Adrenal gland (tissue), 12 donors: Measurements from ENCODE around the gene UQCC3. TPM values are rescaled to one million over a fixed set of nuclear protein-coding genes. Genes with fewer than 3 reads are reported as not detected.
A peak's percentile ranks its signal among the peaks of the same experiment; 100 is the strongest.

Source experiments
- DNase-seq, 7 donors: peaks; one replicate each; pipeline ENCODE4 v3.0.0-alpha.2; 2019 to 2020
- H3K27ac ChIP-seq, 5 donors: fragments of 200-600 bp; sonication (generic) in 4 of 5; 1 replicate in 3 of 5; 2 replicates in 2 of 5; pipeline versions ENCODE4 v1.5.1 to v1.8.0; 2016 to 2020; ENCODE audit warnings: mild to moderate bottlenecking in 1 of 5
- H3K27me3 ChIP-seq: fragments of 200-600 bp; 2 replicates; pipeline ENCODE4 v1.8.0; 2021
- H3K36me3 ChIP-seq, 2 donors: fragments of 200-600 bp; replicated peaks in 1 of 2; 1 replicate in 1 of 2; 2 replicates in 1 of 2; pipeline versions ENCODE4 v1.5.1 to v1.8.0; 2018 to 2022
- H3K4me1 ChIP-seq, 2 donors: fragments of 200-600 bp; replicated peaks in 1 of 2; 1 replicate in 1 of 2; 2 replicates in 1 of 2; pipeline versions ENCODE4 v1.5.1 to v1.8.0; 2018 to 2021
- H3K4me3 ChIP-seq, 4 donors: fragments of 200-600 bp; sonication (generic) in 3 of 4; one replicate each; pipeline ENCODE4 v1.5.1; 2016 to 2018
- H3K9me3 ChIP-seq, 3 donors: fragments of 200-600 bp; sonication (generic) in 1 of 3; replicated peaks in 1 of 3; 1 replicate in 2 of 3; 2 replicates in 1 of 3; pipeline versions ENCODE4 v1.5.1 to v1.8.0; 2016 to 2021
- CTCF ChIP-seq, 6 experiments: fragments of 450-650 bp in 4 of 6; fragments of 200-600 bp in 2 of 6; sonication (generic) in 1 of 6; IDR thresholded peaks; 1 replicate in 5 of 6; 2 replicates in 1 of 6; pipeline versions ENCODE4 v1.5.1 to v1.8.0; 2016 to 2021; ENCODE audit warnings: antibody characterized with exemption in 6 of 6, mild to moderate bottlenecking in 2 of 6, moderate library complexity in 1 of 6
- POLR2A ChIP-seq, 2 donors: fragments of 450-650 bp; IDR thresholded peaks; one replicate each; pipeline ENCODE4 v1.6.1; 2017; ENCODE audit warnings: antibody characterized with exemption in 2 of 2, mild to moderate bottlenecking in 2 of 2, moderate library complexity in 1 of 2
- WGBS, 4 donors: extraction: QIAGEN DNeasy Blood & Tissue Kit in 2 of 4; methylation state at CpG; one replicate each; pipeline versions ENCODE4 v1.1.5 to v1.1.7; 2013 to 2017; 5-methylcytosine and 5-hydroxymethylcytosine counted together
- intact Hi-C, 2 donors: fragments of 100-400 bp; cut with DNase I; formaldehyde crosslinking; loops; one replicate each; pipeline versions ENCODE4 v1.14.1 to v1.15.0; 2022 to 2023
- polyA plus RNA-seq, 3 donors: library from polyadenylated mRNA; stranded (reverse); fragments of 200-250 nt in 2 of 3; fragments of 350-450 nt in 1 of 3; fragmentation: Illumina TruSeq in 1 of 3; extraction: RNeasy Lipid Tissue Mini Kit (QIAGEN cat#74804) in 1 of 3; gene quantifications; one replicate each; pipeline ENCODE4 v1.2.3, GENCODE V29; 2013 to 2014
- small RNA-seq, 2 donors: library from RNA; depleted of rRNA; stranded (forward); fragments of <200 nt; gene quantifications; one replicate each; pipeline ENCODE3, GENCODE V24; 2016
- total RNA-seq, 9 donors: library from RNA; depleted of rRNA in 4 of 9; stranded (reverse); fragments of >200 nt in 4 of 9; fragments of 120-200 nt in 1 of 9; fragmentation: NEBNext Ultra II Directional in 1 of 9; extraction: Animal tissue kit (Norgen Biotek cat#: 25700) in 1 of 9; gene quantifications; one replicate each; pipeline versions ENCODE4 v1.1.0 to v1.2.4, GENCODE V29; 2013 to 2023
- donor health status: healthy with polysubstance abuse.
- donor health status: Bipolar disorder and iron deficiency.
- donor health status: DM: yes; HTN: yes; CAD: no.
- donor health status: DM: no; HTN: no; CAD: no.
- donor health status: DM: no; HTN: no; CAD: no.
- donor health status: DM: yes; HTN: yes; CAD: no.

The UQCC3 gene
- total and polyA plus RNA-seq, 12 donors, result 2.2 to 25.7 (median 15.8) TPM

- peaks cover 0 to 97% of the 10 kb centered on the region in 2 donors for H3K36me3 ChIP-seq
- peaks cover 24 to 25% of the 10 kb centered on the region in 2 donors for H3K4me1 ChIP-seq
- WGBS, 4 donors, result 78 to 88% (median 84%) methylated on average over 11 of the region's 11 CpGs
- H3K9me3 ChIP-seq, result no peaks in the 10 kb centered on the region
- peak in 1 of 7 donors; percentile 11 for DNase-seq
- TF ChIP-seq POLR2A (IDR thresholded peaks at IDR 0.05) (no peak), CTCF (IDR thresholded peaks at IDR 0.05) (no peak)
- H3K27ac ChIP-seq, result peak overlapping the region in 1 of 5 donors; percentile 13
- no peaks in the 10 kb centered on the region for H3K27me3 ChIP-seq
- intact Hi-C loops, result loop anchor here in 1 of 2 donors (5.0 kb wide), 1 partner anchor 50 kb away; no protein-coding TSS in a partner anchor
- no peak overlapping the region for H3K4me3 ChIP-seq
Observed at GRCh38 chr11:62716816-62717215, 45.3 kb downstream of the UQCC3 start.

GRCh38 chr11:62719302-62719978 is 48.0 kb downstream of the UQCC3 start:
- intact Hi-C loops, result loop anchor here in 1 of 2 donors (5.0 kb wide), 1 partner anchor 48 kb away; no protein-coding TSS in a partner anchor
- Histone ChIP-seq H3K9me3 (no peaks in the 10 kb centered on the region), H3K36me3 (peaks cover 0 to 95% of the 10 kb centered on the region in 2 donors), H3K4me1 (peaks cover 11 to 17% of the 10 kb centered on the region in 2 donors), H3K27me3 (no peaks in the 10 kb centered on the region), H3K4me3 (no peak overlapping the region), H3K27ac (no peak overlapping the region)
- TF ChIP-seq CTCF (IDR thresholded peaks at IDR 0.05) (no peak), POLR2A (IDR thresholded peaks at IDR 0.05) (no peak)
- WGBS, 4 donors, result 82 to 87% (median 84%) methylated on average over 2 of the region's 2 CpGs
- no peak for DNase-seq

GRCh38 chr11:62721994-62722393 is 50.5 kb downstream of the UQCC3 start:
- Histone ChIP-seq H3K27ac (no peak overlapping the region), H3K4me1 (peaks cover 15 to 24% of the 10 kb centered on the region in 2 donors), H3K4me3 (no peak overlapping the region), H3K27me3 (no peaks in the 10 kb centered on the region), H3K36me3 (peaks cover 0 to 71% of the 10 kb centered on the region in 2 donors), H3K9me3 (no peaks in the 10 kb centered on the region)
- no peak for TF ChIP-seq POLR2A (IDR thresholded peaks at IDR 0.05)
- no peak for TF ChIP-seq CTCF (IDR thresholded peaks at IDR 0.05)
- WGBS, 4 donors, result 73 to 85% (median 76%) methylated on average over 7 of the region's 7 CpGs
- no peak for DNase-seq
- intact Hi-C loops, result no loop called here

Small RNAs within 50 kb of the gene (small RNA-seq; reads per million reads assigned to genes)
- 0 reads per million in 2 donors for gene SNORA57

Other genes starting within 250 kb of the UQCC3 start
- 100 to 1,000 TPM in 8 of 9 donors, 10 to 100 TPM in 1; 54.2 to 307 (median 195) TPM for gene AHNAK, start 124.9 kb upstream of the UQCC3 start, total RNA-seq
- gene AHNAK, start 124.9 kb upstream of the UQCC3 start, polyA plus RNA-seq, result 10 to 100 TPM; 32.0 to 35.4 (median 32.7) TPM
- gene EEF1G, start 97.8 kb upstream of the UQCC3 start, total RNA-seq, result 1,000 to 10,000 TPM in 7 of 9 donors, 100 to 1,000 TPM in 2; 943 to 1,585 (median 1,192) TPM
- gene EEF1G, start 97.8 kb upstream of the UQCC3 start, polyA plus RNA-seq, result 1,000 to 10,000 TPM in 1 of 3 donors, 100 to 1,000 TPM in 2; 646 to 1,257 (median 934) TPM
- gene TUT1, start 80.2 kb upstream of the UQCC3 start, total RNA-seq, result 10 to 100 TPM in 7 of 9 donors, 1 to 10 TPM in 2; 7.0 to 32.4 (median 14.9) TPM
- gene TUT1, start 80.2 kb upstream of the UQCC3 start, polyA plus RNA-seq, result 10 to 100 TPM in 2 of 3 donors, 1 to 10 TPM in 1; 9.4 to 67.6 (median 34.0) TPM
- 10 to 100 TPM; 63.9 to 97.3 (median 73.6) TPM for gene MTA2, start 69.8 kb upstream of the UQCC3 start, total RNA-seq
- 10 to 100 TPM; 66.5 to 82.4 (median 73.5) TPM for gene MTA2, start 69.8 kb upstream of the UQCC3 start, polyA plus RNA-seq
- gene EML3, start 58.9 kb upstream of the UQCC3 start, total RNA-seq, result 10 to 100 TPM; 13.0 to 97.9 (median 35.4) TPM
- 100 to 1,000 TPM in 2 of 3 donors, 1 to 10 TPM in 1; 9.7 to 198 (median 139) TPM for gene EML3, start 58.9 kb upstream of the UQCC3 start, polyA plus RNA-seq
- gene ROM1, start 58.4 kb upstream of the UQCC3 start, total RNA-seq, result 10 to 100 TPM in 3 of 9 donors, 1 to 10 TPM in 6; 1.6 to 22.3 (median 4.9) TPM
- 10 to 100 TPM in 2 of 3 donors, 1 to 10 TPM in 1; 5.1 to 11.3 (median 11.1) TPM for gene ROM1, start 58.4 kb upstream of the UQCC3 start, polyA plus RNA-seq
- 10 to 100 TPM; 25.3 to 56.6 (median 34.5) TPM for gene B3GAT3, start 49.7 kb upstream of the UQCC3 start, total RNA-seq
- 10 to 100 TPM in 2 of 3 donors, 1 to 10 TPM in 1; 5.9 to 83.3 (median 60.6) TPM for gene B3GAT3, start 49.7 kb upstream of the UQCC3 start, polyA plus RNA-seq
- gene GANAB, start 25.1 kb upstream of the UQCC3 start, total RNA-seq, result 100 to 1,000 TPM; 105 to 304 (median 182) TPM
- 100 to 1,000 TPM in 1 of 3 donors, 10 to 100 TPM in 2; 90.9 to 177 (median 94.0) TPM for gene GANAB, start 25.1 kb upstream of the UQCC3 start, polyA plus RNA-seq
- gene INTS5, start 18.4 kb upstream of the UQCC3 start, total RNA-seq, result 10 to 100 TPM in 8 of 9 donors, 1 to 10 TPM in 1; 9.6 to 32.3 (median 25.0) TPM
- gene INTS5, start 18.4 kb upstream of the UQCC3 start, polyA plus RNA-seq, result 1 to 10 TPM; 4.4 to 7.5 (median 4.6) TPM
- gene C11orf98, start 6.5 kb upstream of the UQCC3 start, total RNA-seq, result 10 to 100 TPM; 42.8 to 87.3 (median 49.8) TPM
- gene C11orf98, start 6.5 kb upstream of the UQCC3 start, polyA plus RNA-seq, result 100 to 1,000 TPM in 2 of 3 donors, 10 to 100 TPM in 1; 95.8 to 142 (median 104) TPM
- 10 to 100 TPM in 3 of 9 donors, 1 to 10 TPM in 5, not detected in 1; 2.8 to 15.6 (median 8.3) TPM for gene CSKMT, start 6.4 kb upstream of the UQCC3 start, total RNA-seq
- gene CSKMT, start 6.4 kb upstream of the UQCC3 start, polyA plus RNA-seq, result 10 to 100 TPM in 2 of 3 donors, 1 to 10 TPM in 1; 1.9 to 37.2 (median 20.6) TPM
- 10 to 100 TPM in 3 of 9 donors, 1 to 10 TPM in 6; 1.1 to 22.0 (median 8.4) TPM for gene LBHD1, start 594 bp downstream of the UQCC3 start, total RNA-seq
- 10 to 100 TPM; 16.5 to 30.4 (median 17.5) TPM for gene LBHD1, start 594 bp downstream of the UQCC3 start, polyA plus RNA-seq
- gene UBXN1, start 7.4 kb downstream of the UQCC3 start, total RNA-seq, result 100 to 1,000 TPM in 6 of 9 donors, 10 to 100 TPM in 3; 81.3 to 308 (median 139) TPM
- 100 to 1,000 TPM; 114 to 225 (median 177) TPM for gene UBXN1, start 7.4 kb downstream of the UQCC3 start, polyA plus RNA-seq
- gene LRRN4CL, start 17.9 kb downstream of the UQCC3 start, total RNA-seq, result 10 to 100 TPM in 6 of 9 donors, 1 to 10 TPM in 3; 3.1 to 29.9 (median 13.6) TPM
- gene LRRN4CL, start 17.9 kb downstream of the UQCC3 start, polyA plus RNA-seq, result 1 to 10 TPM; 5.7 to 9.3 (median 6.4) TPM
- 100 to 1,000 TPM in 6 of 9 donors, 10 to 100 TPM in 3; 77.6 to 185 (median 108) TPM for gene BSCL2, start 35.8 kb downstream of the UQCC3 start, total RNA-seq
- gene BSCL2, start 35.8 kb downstream of the UQCC3 start, polyA plus RNA-seq, result 100 to 1,000 TPM; 134 to 653 (median 440) TPM
- gene GNG3, start 36.0 kb downstream of the UQCC3 start, total RNA-seq, result 1 to 10 TPM in 3 of 9 donors, under 1 TPM in 4, not detected in 2; 0.39 to 3.2 (median 0.96) TPM
- gene GNG3, start 36.0 kb downstream of the UQCC3 start, polyA plus RNA-seq, result 10 to 100 TPM in 1 of 3 donors, 1 to 10 TPM in 2; 4.1 to 15.7 (median 6.4) TPM
- gene HNRNPUL2, start 55.8 kb downstream of the UQCC3 start, total RNA-seq, result 10 to 100 TPM in 8 of 9 donors, 1 to 10 TPM in 1; 9.6 to 34.5 (median 17.6) TPM
- 10 to 100 TPM; 23.8 to 40.2 (median 38.1) TPM for gene HNRNPUL2, start 55.8 kb downstream of the UQCC3 start, polyA plus RNA-seq
- 10 to 100 TPM; 10.7 to 45.0 (median 27.0) TPM for gene TTC9C, start 56.8 kb downstream of the UQCC3 start, total RNA-seq
- gene TTC9C, start 56.8 kb downstream of the UQCC3 start, polyA plus RNA-seq, result 10 to 100 TPM; 36.7 to 93.9 (median 46.3) TPM
- gene ZBTB3, start 82.5 kb downstream of the UQCC3 start, total RNA-seq, result 10 to 100 TPM in 6 of 9 donors, 1 to 10 TPM in 3; 6.9 to 19.5 (median 13.6) TPM
- gene ZBTB3, start 82.5 kb downstream of the UQCC3 start, polyA plus RNA-seq, result 1 to 10 TPM; 3.0 to 5.6 (median 3.3) TPM
- gene POLR2G, start 89.9 kb downstream of the UQCC3 start, total RNA-seq, result 100 to 1,000 TPM in 1 of 9 donors, 10 to 100 TPM in 8; 58.2 to 195 (median 79.8) TPM
- gene POLR2G, start 89.9 kb downstream of the UQCC3 start, polyA plus RNA-seq, result 100 to 1,000 TPM in 2 of 3 donors, 10 to 100 TPM in 1; 67.6 to 109 (median 108) TPM
- 10 to 100 TPM; 18.3 to 42.3 (median 25.9) TPM for gene TAF6L, start 99.7 kb downstream of the UQCC3 start, total RNA-seq
- 10 to 100 TPM; 10.8 to 98.1 (median 41.2) TPM for gene TAF6L, start 99.7 kb downstream of the UQCC3 start, polyA plus RNA-seq
- 100 to 1,000 TPM in 3 of 9 donors, 10 to 100 TPM in 6; 55.4 to 217 (median 72.6) TPM for gene TMEM179B, start 115.7 kb downstream of the UQCC3 start, total RNA-seq
- gene TMEM179B, start 115.7 kb downstream of the UQCC3 start, polyA plus RNA-seq, result 10 to 100 TPM; 37.2 to 97.7 (median 66.6) TPM
- 10 to 100 TPM; 12.6 to 49.1 (median 24.7) TPM for gene TMEM223, start 120.3 kb downstream of the UQCC3 start, total RNA-seq
- 10 to 100 TPM; 32.0 to 41.3 (median 32.5) TPM for gene TMEM223, start 120.3 kb downstream of the UQCC3 start, polyA plus RNA-seq
- gene NXF1, start 133.8 kb downstream of the UQCC3 start, total RNA-seq, result 100 to 1,000 TPM in 1 of 9 donors, 10 to 100 TPM in 8; 32.8 to 134 (median 58.8) TPM
- 100 to 1,000 TPM in 2 of 3 donors, 10 to 100 TPM in 1; 87.0 to 274 (median 231) TPM for gene NXF1, start 133.8 kb downstream of the UQCC3 start, polyA plus RNA-seq
- gene STX5, start 160.4 kb downstream of the UQCC3 start, total RNA-seq, result 10 to 100 TPM; 22.2 to 59.9 (median 37.3) TPM
- 10 to 100 TPM; 19.7 to 52.4 (median 22.4) TPM for gene STX5, start 160.4 kb downstream of the UQCC3 start, polyA plus RNA-seq
- not detected for gene TEX54, start 161.2 kb downstream of the UQCC3 start, total RNA-seq
- 1 to 10 TPM in 1 of 3 donors, under 1 TPM in 1, not detected in 1; 0.27 to 1.4 TPM for gene TEX54, start 161.2 kb downstream of the UQCC3 start, polyA plus RNA-seq
- gene WDR74, start 167.9 kb downstream of the UQCC3 start, total RNA-seq, result 10 to 100 TPM; 21.7 to 58.0 (median 37.9) TPM
- 100 to 1,000 TPM in 2 of 3 donors, 10 to 100 TPM in 1; 35.4 to 119 (median 102) TPM for gene WDR74, start 167.9 kb downstream of the UQCC3 start, polyA plus RNA-seq
- 100 to 1,000 TPM; 103 to 398 (median 170) TPM for gene SLC3A2, start 209.2 kb downstream of the UQCC3 start, total RNA-seq
- 100 to 1,000 TPM; 123 to 221 (median 155) TPM for gene SLC3A2, start 209.2 kb downstream of the UQCC3 start, polyA plus RNA-seq
- 1 to 10 TPM in 2 of 9 donors, under 1 TPM in 2, not detected in 5; 0.22 to 3.0 (median 1.8) TPM for gene CHRM1, start 249.7 kb downstream of the UQCC3 start, total RNA-seq
- gene CHRM1, start 249.7 kb downstream of the UQCC3 start, polyA plus RNA-seq, result 1 to 10 TPM; 1.4 to 3.8 (median 1.8) TPM